ENCODE data around the gene ACTR3. TPM values are rescaled to one million over a fixed set of nuclear protein-coding genes. Genes with fewer than 3 reads are reported as not detected.

The ACTR3 gene
- total RNA-seq, 1 experiment from 2014 or later: 180 TPM

DNA sequence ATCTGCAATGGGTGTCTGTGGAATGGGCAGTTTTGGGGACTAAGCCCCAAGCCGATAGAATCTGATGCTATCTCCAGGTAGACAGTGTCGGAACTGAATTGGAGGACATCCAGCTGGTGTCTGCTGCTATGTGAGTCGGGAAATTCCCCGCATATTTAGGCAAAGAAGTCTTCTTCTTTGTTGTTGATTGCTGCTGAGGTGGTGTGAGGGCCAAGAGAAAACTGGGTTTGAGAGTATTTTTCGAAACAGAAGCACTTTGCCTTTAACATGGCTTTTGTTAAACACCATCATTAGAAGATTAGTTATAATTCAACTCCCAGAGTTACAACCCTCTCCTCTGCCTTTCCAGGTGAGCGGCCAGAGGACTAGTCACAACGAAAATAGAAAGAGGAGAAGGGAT is 49.4 kb upstream of the ACTR3 start:
- no peak overlapping the region for H3K18ac ChIP-seq (ENCODE audit: insufficient read length, low read depth, low read length)
- H2BK12ac ChIP-seq (ENCODE audit: insufficient read length, low read depth, low read length): no peak overlapping the region
- peak; percentile 37 for DNase-seq
- peaks cover 9% of the 10 kb centered on the region; the same call in 1 of the 2 replicates for H3K4me1 ChIP-seq (ENCODE audit: insufficient read depth, low read length)
- Mint-ChIP-seq H3K27me3 (ENCODE audit: low read depth) (no peaks in the 10 kb centered on the region), H3K36me3 (ENCODE audit: insufficient read depth in 1 of 3, low read depth in 3 of 3) (no peaks in the 10 kb centered on the region; a peak in 1 of 7 replicates), H3K4me1 (peaks cover 7 to 9% of the 10 kb centered on the region in 2 experiments), H3K9me3 (peaks cover 2 to 6% of the 10 kb centered on the region in 2 experiments; a peak in 3 of 5 replicates), H3K4me3 (no peak overlapping the region), H3K27ac (peak overlapping the region in 1 of 3 experiments; percentile 24; a peak in 3 of 7 replicates)
- H3K14ac ChIP-seq (ENCODE audit: insufficient read depth, low read length): no peak overlapping the region
- no peak overlapping the region for H3K9ac ChIP-seq (ENCODE audit: extremely low read depth, insufficient read length, low read length)
- no peak overlapping the region for H3T11ph ChIP-seq (ENCODE audit: low read length)
- no peak overlapping the region for H3K27ac ChIP-seq (ENCODE audit: insufficient read length, low read depth, low read length)
- no peak overlapping the region for H3K23ac ChIP-seq (ENCODE audit: insufficient read length, low read depth, low read length)
- no CpG with 5 or more reads among the region's 7 CpGs for WGBS (ENCODE audit: extremely low coverage, insufficient read length, low lambda C conversion rate)
- H2BK20ac ChIP-seq (ENCODE audit: low read depth, low read length, poor library complexity, severe bottlenecking): no peak overlapping the region
- no peaks in the 10 kb centered on the region for H3K27me3 ChIP-seq (ENCODE audit: insufficient read depth, low read length)
- H4K20me1 ChIP-seq (ENCODE audit: control insufficient read depth, insufficient read depth, insufficient read length): no peaks in the 10 kb centered on the region
- no peak overlapping the region for H4K5ac ChIP-seq (ENCODE audit: insufficient read length, low read depth, low read length)
- H3K56ac ChIP-seq (ENCODE audit: insufficient read length, low read depth, low read length): no peak overlapping the region
- H3K9me3 ChIP-seq (ENCODE audit: control insufficient read depth, low read depth, low read length): no peaks in the 10 kb centered on the region
- H2AK5ac ChIP-seq (ENCODE audit: insufficient read length, low read length): no peak overlapping the region
- H2AFZ ChIP-seq (ENCODE audit: low read length): peak overlapping the region; percentile 65
- no peaks in the 10 kb centered on the region for H3K79me1 ChIP-seq (ENCODE audit: insufficient read depth, low read depth, low read length, poor library complexity, severe bottlenecking)
- no peak overlapping the region for H3K4me2 ChIP-seq (ENCODE audit: insufficient read depth, insufficient read length, low read length)
- H2BK15ac ChIP-seq (ENCODE audit: low read depth, low read length): no peak overlapping the region
- H3K23me2 ChIP-seq (ENCODE audit: insufficient read length, low read depth, low read length, poor library complexity, severe bottlenecking): no peaks in the 10 kb centered on the region
- no peak for TF ChIP-seq CTCF (conservative IDR thresholded peaks at IDR 0.05)
- no peak overlapping the region for H4K91ac ChIP-seq (ENCODE audit: insufficient read length, low read depth, low read length)
- H3K4ac ChIP-seq (ENCODE audit: low read depth, low read length): no peak overlapping the region
- H2BK5ac ChIP-seq (ENCODE audit: insufficient read length, low read length): no peak overlapping the region
- H4K8ac ChIP-seq (replicated peaks; ENCODE audit: insufficient read length, low read depth, low read length): no peak overlapping the region
- no peak overlapping the region for H2BK120ac ChIP-seq (ENCODE audit: low read depth, low read length, poor library complexity, severe bottlenecking)
- no peaks in the 10 kb centered on the region for H3K79me2 ChIP-seq (ENCODE audit: insufficient read depth, low read length)
